Measurements from ENCODE around the gene BTBD18.

DNA sequence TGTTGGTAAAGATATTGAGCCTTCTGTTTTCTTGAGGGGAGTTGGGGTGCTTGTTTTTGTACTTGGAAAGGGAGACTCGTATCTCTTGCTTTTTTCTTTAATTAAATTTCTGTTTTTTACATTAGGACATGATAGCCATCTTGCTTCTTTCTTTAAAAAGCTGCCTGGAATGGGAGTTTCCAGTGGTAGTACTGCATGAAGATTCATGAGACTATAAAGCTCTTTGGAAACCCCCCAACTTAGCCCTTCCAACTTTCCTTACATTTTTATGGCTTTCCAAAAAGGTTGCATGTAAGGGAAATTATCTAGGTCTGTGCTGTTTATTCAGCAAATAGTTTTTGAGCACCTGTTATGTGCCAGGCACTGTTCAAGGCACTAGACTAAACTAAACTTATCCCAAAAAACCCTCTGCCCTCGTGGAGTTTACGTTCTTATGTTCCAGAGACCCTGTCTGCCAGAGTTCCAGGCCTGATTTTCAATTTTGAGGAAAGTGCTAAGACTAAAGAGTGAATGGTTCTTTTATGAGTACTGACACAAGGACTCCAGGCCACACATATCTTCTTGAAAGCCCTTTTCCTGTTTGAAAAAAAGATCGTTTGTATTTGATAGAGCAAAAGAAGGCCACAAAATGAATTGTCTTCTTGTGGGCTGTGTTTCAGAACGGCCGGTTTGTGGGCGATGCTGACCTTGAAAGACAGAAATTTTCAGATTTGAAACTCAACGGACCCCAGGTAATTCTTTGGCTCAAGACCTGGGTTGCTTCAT lies 41.9 kb upstream of the BTBD18 start:
- TF ChIP-seq, protein P1, sequence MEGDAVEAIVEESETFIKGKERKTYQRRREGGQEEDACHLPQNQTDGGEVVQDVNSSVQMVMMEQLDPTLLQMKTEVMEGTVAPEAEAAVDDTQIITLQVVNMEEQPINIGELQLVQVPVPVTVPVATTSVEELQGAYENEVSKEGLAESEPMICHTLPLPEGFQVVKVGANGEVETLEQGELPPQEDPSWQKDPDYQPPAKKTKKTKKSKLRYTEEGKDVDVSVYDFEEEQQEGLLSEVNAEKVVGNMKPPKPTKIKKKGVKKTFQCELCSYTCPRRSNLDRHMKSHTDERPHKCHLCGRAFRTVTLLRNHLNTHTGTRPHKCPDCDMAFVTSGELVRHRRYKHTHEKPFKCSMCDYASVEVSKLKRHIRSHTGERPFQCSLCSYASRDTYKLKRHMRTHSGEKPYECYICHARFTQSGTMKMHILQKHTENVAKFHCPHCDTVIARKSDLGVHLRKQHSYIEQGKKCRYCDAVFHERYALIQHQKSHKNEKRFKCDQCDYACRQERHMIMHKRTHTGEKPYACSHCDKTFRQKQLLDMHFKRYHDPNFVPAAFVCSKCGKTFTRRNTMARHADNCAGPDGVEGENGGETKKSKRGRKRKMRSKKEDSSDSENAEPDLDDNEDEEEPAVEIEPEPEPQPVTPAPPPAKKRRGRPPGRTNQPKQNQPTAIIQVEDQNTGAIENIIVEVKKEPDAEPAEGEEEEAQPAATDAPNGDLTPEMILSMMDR (conservative IDR thresholded peaks at IDR 0.05 in 1 of 2, IDR thresholded peaks at IDR 0.05 in 1 of 2; ENCODE audit: low read depth in 1 of 2, low read length in 2 of 2), result no peak
- no peak for TF ChIP-seq EZH2 (IDR thresholded peaks at IDR 0.05; ENCODE audit: low read length, missing control alignments)

Measured in fibroblast of lung (primary cell).